ENCODE measurements around the gene PLXNB1.

Gene PLXNB1

DNA sequence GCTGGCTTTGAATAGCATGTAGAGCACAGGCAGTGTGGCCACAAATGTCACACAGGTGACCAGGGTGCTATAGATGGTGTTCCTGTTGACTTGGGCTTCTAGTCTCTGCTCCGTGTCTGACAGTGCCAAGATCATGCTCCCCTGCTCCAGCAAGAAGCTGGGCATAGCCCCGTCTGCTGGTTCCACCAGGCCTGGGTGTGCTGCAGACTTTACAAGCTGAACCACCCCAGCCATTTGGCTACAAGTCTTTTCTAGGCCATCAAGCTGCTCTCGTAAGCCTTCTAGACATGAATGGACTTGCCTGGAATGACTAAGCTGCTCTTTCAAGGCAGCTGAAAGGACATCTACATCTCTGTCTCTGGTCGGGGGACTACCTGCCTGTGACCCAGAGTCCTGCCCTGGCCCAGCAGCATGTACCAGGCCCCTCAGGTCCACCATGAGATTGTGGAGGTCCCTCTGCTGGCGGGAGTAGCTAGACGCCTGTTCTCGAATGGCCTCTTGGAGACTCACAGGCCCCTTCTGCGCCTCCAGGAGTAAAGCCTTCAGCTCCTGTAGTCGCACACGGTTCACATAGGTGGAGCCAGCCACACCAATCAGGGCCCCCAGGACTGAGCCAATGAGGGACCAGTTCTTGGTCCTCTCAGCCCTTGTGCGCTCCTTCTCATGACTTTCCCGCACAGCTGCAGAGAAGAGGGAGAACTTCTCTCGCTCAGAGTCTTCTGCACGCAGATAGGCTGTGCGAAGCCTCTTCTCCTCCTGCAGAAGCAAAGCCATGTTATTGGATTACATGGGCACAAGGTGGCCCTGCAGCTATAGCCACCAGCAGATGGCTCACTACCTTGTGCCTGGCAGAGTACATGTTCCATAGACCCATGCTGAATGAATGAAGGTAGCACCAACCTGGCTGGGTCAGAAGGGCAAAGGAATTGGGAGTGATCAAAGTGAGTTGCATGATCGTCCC, 2.8 kb upstream of the PLXNB1 start:
- ChIA-PET POLR2A (interaction anchor here (0.9 kb wide), 1 partner anchor 12 kb away, joined by 3 read pairs; no protein-coding TSS in a partner anchor), CTCF (interaction anchor here (1.0 to 22.2 kb wide), 15 partner anchors 12 to 910 kb away, joined by 3 to 863 read pairs (median 4); partner anchors contain the start of genes ATRIP and SLC26A6)
- DNase-seq (ENCODE audit: extremely low spot score) = no peak
- TF ChIP-seq, protein P1, sequence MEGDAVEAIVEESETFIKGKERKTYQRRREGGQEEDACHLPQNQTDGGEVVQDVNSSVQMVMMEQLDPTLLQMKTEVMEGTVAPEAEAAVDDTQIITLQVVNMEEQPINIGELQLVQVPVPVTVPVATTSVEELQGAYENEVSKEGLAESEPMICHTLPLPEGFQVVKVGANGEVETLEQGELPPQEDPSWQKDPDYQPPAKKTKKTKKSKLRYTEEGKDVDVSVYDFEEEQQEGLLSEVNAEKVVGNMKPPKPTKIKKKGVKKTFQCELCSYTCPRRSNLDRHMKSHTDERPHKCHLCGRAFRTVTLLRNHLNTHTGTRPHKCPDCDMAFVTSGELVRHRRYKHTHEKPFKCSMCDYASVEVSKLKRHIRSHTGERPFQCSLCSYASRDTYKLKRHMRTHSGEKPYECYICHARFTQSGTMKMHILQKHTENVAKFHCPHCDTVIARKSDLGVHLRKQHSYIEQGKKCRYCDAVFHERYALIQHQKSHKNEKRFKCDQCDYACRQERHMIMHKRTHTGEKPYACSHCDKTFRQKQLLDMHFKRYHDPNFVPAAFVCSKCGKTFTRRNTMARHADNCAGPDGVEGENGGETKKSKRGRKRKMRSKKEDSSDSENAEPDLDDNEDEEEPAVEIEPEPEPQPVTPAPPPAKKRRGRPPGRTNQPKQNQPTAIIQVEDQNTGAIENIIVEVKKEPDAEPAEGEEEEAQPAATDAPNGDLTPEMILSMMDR (IDR thresholded peaks at IDR 0.05; ENCODE audit: control extremely low read depth, extremely low read depth, low read depth, missing control alignments) = peak; percentile 28

DNA sequence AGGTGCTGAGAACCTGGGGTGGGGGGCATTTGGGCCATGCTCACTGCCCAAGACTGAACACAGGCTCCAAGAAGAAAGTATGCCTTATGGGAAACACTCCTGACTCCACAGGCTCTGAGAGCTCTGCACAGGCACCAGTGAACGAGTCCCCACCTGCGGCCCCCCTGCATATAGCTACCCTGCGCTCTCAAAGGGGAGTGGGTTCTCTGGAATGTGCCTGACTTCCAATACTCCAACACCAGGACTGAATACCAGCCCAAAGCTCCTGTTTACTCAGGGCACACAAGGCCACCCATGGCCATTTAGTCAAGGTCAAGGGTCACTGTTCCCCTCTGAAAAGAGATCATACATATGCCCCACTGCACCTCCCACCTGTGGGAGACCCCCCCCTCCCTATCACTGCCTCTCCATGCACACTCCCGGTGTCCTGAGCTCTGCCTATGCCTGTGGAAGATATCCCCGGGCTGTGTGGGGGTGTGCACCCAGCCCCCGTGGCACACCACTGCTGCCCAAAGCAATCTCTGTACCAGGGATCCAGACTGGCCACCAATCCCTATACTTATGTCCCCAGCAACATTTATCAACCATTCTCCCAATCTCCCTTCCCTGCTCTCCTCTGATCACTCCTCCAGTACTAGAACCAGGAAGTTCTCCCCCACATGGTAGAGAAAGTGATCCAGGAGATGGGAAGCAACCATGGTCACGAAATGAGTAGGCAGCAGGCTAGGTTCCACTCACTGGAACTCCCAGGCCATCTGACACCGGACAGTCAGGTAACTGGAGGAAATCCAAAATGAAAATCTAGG, 1.5 kb upstream of the PLXNB1 start:
- TF ChIP-seq, protein P1 (IDR thresholded peaks at IDR 0.05; ENCODE audit: control extremely low read depth, extremely low read depth, low read depth, missing control alignments) = no peak
- ChIA-PET CTCF (interaction anchor here (0.9 to 22.2 kb wide), 8 partner anchors 8 to 237 kb away, joined by 3 to 863 read pairs (median 4); partner anchors contain the start of genes CCDC51 and TMA7), POLR2A (interaction anchor here (0.9 kb wide), 1 partner anchor 14 kb away, joined by 3 read pairs; no protein-coding TSS in a partner anchor)
- no peak for DNase-seq (ENCODE audit: extremely low spot score)

DNA sequence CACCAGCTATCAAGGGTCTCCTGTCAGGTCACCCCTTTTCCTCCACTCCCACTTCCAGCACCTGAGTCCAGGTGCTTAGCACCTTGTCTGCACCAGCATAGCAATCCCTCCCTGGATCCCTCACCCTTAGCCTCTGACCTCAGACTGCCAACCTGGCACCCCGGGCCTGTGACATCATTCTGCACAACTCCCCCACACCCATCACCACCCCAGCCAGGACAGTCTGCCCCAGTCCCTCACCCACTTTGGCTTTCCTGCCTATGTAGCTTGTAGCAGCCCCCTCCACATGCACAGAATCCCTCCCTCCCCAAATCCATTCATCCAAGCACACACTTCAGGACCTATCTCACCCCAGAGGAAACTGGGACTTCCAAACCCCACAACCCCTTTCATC, 819 bp upstream of the PLXNB1 start:
- TF ChIP-seq, protein P1 (IDR thresholded peaks at IDR 0.05; ENCODE audit: control extremely low read depth, extremely low read depth, low read depth, missing control alignments) = no peak
- CTCF ChIA-PET = interaction anchor here (0.9 to 22.2 kb wide), 5 partner anchors 9 to 236 kb away, joined by 3 to 863 read pairs (median 4); partner anchors contain the start of genes CCDC51 and TMA7
- POLR2A ChIA-PET = no interaction called here
- no peak for DNase-seq (ENCODE audit: extremely low spot score)

DNA sequence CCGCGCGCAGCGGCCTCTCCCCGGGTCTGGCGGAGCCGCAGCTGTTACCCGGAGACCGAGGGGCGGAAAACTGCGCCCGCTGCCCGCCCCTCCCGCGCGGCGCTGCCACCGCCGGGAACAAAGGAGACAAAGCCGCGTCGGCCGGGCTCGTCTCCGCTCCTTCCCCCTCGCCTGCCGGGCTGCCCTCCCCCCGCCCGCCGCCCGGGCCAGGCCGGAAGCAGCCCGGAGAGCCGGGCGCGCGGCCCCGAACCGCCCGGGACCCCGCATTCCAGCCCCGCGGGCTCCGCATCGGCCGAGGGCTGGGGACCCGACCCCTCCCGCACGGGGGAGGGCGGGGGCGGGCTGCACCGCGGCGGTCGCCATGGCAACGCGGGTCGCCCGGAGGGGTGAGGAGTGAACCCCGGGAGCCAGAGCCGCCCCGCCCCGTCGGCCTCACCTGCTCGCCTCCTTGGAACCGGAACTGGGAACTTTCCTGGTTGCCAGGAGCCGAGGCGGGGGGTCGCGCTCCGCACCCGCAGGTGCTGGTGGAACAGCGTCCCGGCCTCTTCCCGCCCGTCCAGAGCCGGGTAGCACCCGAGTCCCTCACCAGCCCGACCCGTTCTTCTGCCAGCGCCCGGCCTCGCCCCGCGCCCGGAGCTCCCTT, 448 bp downstream of the PLXNB1 start:
- CTCF ChIA-PET = interaction anchor here (1.2 to 22.2 kb wide), 2 partner anchors 16 to 235 kb away, joined by 4 to 863 read pairs; no protein-coding TSS in a partner anchor
- peak; percentile 78 for DNase-seq (ENCODE audit: extremely low spot score)
- TF ChIP-seq, protein P1 (IDR thresholded peaks at IDR 0.05; ENCODE audit: control extremely low read depth, extremely low read depth, low read depth, missing control alignments) = no peak
- POLR2A ChIA-PET = no interaction called here

DNA sequence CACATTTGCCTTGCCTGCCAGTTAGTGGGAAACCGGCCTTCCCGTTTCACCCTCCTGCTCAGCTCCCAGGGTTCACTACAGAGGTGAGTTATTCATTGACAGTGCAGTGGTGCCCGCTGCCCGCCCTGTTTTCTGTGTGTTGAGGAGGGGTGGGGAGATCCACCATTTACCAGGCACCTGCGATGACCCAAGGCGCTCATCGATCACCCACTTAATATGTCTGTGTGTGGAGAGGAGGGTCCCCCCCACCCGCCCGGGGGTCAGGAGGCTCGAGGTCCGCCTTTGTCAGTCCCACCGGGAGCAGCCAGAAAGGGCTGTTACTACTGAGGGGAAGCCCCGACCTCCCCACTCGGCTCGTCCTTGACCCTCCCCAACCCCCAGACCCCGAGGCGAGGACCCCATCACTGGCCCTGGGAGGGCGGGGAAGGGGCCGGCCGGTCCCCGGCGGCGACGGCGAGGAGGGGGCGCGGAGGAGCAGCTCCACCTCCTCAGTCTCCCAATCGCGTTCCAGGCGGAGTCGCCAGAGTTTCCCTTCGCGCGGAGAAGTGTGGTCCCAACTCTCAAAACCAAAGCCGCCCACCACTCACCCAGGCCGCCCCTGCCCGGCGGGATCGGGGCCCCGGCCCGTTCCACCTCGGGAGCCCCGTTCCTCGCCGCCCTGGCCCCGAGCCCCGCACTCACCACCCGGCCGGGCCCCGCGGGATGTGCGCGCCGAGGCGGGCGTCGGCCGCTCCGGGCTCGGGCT, 1.1 kb downstream of the PLXNB1 start:
- no peak for DNase-seq (ENCODE audit: extremely low spot score)
- TF ChIP-seq, protein P1 (IDR thresholded peaks at IDR 0.05; ENCODE audit: control extremely low read depth, extremely low read depth, low read depth, missing control alignments) = no peak
- CTCF ChIA-PET = interaction anchor here (1.2 to 22.2 kb wide), 2 partner anchors 16 to 234 kb away, joined by 4 to 863 read pairs; no protein-coding TSS in a partner anchor
- POLR2A ChIA-PET = no interaction called here

All from GM10248 (cell line).